Cerebellar cortex (tissue), 1 donor: ENCODE data around the gene ANKRD2.
"Not testable (repeated sequence)": the region's sequence is repeated elsewhere in the genome, so short reads cannot be mapped to it uniquely, and the experiment has no call there.

Source experiments
- DNase-seq: peaks from one replicate; pipeline ENCODE4 v3.0.0-alpha.2; 2015; ENCODE audit warnings: low spot score

The ANKRD2 gene, protein sequence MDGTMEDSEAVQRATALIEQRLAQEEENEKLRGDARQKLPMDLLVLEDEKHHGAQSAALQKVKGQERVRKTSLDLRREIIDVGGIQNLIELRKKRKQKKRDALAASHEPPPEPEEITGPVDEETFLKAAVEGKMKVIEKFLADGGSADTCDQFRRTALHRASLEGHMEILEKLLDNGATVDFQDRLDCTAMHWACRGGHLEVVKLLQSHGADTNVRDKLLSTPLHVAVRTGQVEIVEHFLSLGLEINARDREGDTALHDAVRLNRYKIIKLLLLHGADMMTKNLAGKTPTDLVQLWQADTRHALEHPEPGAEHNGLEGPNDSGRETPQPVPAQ

DNA sequence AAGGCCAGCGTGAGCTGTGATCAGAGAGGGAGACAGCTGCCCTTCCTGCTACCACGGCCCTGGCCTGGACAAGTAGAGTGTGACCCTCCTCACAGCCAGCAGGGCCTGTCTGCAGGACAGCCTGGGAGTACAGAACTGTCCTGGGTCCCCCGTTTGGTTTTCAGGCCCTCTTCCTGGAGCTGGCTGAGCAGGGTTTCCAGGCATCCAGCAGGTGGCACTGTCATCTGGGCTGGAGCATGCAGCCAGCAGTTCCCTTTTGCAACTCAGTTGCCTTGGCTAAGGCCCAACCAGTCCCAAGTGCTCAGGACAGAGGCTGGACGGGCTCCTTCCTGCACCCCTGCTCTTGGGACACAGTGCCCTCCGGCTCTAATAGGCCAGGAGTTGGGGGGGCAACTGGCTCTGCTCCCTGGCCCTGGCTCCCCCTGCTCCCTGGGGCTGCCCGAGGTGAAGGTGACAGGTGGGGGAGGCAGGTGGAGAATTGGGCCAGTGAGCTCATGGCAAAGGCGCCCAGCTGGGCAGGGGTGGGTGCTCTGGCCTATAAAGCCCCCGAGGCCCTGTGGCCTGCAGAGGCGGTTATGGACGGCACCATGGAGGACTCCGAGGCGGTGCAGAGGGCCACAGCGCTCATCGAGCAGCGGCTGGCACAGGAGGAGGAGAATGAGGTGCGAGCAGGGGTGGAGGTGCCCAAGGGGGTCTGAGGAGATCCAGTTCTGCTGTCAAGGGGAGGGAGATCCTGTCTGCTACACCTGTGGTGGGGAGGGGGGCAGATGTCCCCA is at the start of gene ANKRD2:
ANKRD2 (plus strand) TSS at position 566 of the 776 bp plus-strand sequence; CDS start at position 576, 10 bp downstream.
- DNase-seq: peak; percentile 88

DNA sequence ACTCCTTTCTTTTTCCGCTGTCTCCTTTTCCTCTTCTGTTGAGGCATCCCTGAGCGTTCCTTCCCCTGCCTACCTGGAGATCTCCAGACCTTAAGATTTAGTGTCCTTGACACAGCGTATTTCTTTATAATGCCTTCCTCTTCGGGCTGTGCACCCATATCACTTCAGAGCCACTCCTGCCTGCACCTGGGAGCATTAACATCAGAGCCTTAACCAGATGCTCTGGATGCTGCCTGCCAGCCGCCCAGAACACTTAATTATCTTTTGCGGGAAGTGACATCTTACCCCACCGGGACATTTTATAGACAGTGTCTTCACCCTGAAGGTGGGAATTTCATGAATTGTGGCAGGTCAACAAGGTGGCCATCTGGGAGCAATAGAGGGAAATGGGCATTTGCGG is 49.6 kb upstream of the ANKRD2 start:
- DNase-seq: no peak

DNA sequence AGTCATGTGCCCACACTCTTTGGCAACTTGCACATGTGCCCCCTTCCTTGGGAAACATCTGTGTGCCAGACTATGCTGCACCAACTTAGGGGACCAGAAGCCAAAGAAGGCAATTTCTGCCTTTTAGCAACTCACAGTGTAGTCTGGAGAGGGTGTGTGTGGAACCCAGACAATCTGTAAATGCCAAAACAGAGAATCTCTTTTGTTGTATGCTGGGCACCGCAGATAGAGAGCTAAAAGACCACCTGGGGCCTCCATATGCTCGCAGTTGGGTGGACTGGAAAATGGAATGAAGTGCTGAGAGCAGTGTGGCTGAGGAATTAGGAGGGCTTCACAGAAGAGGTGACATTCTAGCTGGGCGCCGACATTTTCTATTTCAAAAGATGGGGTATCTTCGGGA is 47.5 kb upstream of the ANKRD2 start:
- DNase-seq: peak; percentile 66

DNA sequence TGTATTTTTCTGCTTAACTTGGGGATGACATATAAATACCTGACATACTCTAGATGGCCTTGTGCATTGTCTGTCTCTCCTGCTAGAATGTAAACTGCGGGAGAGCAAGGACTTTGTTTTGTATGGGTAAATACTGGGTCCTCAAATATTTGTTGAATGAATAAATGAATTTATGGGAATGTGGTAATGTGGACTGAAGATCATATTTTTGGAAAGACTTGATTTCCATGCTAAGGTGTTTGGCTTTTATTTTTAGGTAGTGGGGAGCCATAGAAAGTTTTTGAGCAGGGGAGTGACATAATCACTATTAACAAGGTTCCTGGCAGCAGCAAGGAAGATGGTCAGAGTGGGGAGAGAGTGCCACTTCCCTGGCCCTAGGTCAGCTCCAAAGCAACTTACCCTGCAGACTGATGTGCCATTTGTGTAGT is 46.9 kb upstream of the ANKRD2 start:
- DNase-seq: no peak

DNA sequence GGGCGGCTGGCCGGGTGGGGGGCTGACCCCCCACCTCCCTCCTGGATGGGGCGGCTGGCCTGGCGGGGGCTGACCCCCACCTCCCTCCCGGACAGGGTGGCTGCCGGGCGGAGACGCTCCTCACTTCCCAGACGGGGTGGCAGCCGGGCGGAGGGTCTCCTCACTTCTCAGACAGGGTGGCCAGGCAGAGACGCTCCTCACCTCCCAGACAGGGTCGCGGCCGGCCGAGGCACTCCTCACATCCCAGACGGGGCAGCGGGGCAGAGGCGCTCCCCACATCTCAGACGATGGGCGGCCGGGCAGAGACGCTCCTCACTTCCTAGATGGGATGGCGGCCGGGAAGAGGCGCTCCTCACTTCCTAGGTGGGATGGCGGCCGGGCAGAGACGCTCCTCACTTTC is 43.7 kb upstream of the ANKRD2 start:
- DNase-seq: not testable (repeated sequence)

DNA sequence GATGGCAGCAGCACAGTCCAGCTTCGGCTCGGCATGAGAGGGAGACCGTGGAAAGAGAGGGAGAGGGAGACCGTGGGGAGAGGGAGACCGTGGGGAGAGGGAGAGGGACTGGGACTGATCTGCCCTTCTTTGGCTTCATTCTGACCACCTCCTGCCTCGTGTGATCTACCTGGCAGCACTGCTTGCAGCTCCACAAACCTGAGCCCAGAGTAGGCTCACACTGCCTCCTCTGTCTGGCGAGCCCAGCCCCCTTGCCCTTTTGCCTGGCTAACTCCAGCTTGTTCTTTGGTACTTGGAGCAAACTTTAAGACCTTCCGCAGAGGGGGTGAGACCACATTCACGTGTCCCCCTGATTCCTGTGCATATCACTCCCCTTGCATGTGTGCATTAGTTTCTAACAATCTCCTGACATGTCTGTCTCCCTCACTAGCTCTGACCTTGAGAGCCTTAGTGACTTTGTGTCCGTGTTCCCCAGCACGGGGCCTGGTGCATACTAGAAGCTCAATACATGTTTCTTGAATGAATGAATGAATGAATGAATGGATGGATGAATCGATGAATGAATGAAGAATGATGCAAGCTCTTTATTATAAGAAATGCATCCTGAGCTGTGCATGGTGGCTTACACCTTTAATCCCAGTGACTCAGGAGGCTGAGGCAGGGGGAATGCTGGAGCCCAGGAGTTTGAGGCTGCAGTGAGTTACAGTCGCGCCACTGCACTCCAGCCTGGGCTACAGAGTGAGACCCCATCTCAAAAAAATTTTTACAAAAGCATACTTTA is 42.7 kb upstream of the ANKRD2 start:
- no peak for DNase-seq

DNA sequence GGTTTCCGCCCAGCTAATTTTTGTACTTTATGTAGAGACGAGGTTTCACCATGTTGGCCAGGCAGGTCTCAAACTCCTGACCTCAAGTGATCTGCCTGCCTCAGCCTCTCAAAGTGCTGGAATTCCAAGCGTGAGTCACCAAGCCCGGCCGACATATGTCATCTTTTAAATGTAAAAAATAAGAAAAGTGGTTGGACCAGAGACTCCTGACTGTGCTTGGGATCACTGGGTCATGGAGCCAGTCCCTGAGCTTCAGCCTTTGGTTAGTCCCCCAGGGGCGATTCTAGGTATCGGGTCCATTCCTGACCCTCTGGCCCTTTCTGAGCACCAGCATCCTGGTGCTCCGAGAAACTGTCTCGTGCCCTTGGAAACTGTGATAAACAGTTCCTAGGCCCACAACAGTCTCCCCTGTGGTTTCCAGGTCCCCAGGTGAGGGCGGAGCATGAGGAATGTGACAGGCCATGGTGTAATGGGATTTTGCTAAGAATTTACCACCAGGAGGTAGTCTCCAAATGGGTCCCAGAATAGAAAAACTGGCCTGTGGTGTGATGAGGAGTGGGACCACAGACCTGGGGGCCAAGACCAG is 41.1 kb upstream of the ANKRD2 start:
- DNase-seq: no peak

DNA sequence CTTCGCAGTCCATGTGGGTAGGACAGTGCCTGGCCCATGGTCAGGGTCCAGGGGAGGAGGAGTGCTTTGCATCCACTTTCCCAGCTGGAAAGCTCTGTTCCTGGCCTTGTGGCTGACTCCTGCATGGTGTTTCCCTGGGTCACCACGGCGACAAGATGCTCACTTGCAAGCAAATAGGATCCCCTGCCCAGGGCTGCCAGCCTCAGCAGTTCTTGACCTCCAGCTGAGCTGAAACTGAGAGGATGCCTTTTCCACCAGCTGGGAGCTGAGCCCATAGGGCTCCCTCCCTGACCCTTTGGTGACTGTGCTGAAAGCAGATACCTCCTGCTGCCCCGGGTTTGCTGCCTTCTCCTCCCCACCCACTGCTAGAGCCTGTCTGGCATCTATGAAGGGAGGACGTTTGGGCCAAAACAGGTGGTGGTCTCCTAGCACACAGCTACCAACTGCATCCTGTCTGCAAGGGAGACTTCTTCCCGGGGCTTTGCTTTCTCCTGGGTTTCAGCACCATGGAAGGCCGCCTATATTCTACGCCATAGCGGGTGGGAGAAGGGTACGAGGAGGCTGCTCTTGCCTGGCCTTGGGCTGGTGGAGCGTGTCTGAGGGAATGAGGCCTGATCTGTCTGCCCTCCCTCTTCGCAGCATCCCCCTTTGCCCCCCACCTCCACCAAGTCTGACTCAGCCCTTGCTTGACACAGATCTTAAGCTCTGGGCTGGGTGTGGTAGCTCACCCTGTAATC is 39.5 kb upstream of the ANKRD2 start:
- DNase-seq: no peak

DNA sequence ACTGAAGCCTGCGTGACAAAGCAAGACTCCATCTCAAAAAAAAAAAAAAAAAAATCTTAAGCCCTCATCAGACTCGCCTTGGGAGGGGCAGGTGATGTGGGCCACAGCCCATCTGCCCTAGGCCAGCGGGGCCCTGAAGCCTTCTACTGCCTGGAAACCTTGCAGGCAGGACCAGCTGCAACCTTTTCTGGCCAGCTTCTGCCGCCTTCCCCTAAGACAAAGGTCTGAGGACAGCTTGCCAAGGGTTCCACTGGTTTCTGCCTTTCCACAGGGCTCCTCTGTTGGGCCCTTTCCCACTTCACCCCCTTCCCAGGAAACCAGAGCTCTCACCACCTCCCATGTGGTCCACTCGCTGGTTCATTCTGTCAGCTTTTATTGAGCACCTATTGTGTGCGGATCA is 38.7 kb upstream of the ANKRD2 start:
- DNase-seq: no peak

DNA sequence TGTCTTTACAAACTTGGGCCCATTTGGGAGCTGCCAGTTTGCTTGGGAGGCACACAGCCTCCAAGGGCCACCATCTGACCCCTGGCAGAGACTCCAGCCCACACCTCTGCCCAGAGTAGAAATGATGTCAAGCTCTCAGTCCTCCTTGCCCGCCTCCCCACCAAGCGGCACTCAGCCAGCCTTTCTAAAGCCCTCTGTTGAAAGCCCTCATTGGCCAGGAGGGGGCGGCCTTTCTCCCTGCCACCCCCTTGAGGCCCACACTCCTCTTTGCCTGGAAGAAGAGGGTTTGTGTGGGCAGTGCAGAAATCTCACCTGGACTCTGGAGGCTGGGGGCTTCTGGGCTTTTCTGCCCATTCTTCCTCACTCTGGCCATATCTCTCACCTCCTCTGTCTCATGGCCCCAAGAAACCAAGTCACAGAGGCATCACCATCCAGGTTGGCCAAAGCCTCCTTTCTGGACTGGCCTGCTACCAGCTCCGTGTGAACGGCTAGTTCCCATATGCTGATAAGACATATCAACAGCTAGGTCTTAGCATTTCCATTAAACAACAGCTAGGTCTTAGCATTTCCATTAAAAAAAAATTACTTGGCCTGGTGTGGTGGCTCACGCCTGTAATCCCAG is 37.7 kb upstream of the ANKRD2 start:
- peak; percentile 56 for DNase-seq

DNA sequence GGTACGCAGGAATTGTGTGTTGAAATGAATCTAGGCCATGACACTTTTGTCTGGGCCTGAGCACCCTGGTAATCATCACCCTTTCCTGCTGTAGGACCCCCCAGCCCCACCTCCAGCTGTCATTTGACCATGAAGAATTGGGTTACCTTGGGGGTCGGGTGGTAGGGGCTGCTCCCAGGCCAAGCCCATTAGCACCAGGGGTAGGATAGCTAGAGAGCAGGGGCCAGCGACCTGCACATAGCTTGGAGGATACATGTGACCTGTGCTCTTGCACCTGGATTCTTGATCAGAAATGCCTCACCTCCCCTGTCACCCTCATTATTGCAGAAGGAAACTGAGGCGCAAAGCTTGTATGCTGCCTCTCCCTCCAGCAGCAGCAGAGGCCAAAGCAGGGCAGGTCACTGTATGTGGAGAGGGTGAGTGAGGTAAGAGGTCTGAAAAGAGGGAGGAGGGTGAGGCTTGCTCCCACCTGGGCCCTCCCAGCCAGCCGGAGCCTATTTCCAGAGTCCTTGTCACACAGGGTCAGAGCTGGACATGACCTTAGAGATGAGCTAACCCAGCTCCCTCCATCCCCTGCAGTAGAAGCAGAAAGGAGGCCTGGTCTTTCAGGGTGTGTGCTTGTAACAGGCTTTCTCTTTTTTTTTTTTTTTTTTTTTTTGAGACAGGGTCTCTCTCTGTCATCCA is 35.3 kb upstream of the ANKRD2 start:
- no peak for DNase-seq

DNA sequence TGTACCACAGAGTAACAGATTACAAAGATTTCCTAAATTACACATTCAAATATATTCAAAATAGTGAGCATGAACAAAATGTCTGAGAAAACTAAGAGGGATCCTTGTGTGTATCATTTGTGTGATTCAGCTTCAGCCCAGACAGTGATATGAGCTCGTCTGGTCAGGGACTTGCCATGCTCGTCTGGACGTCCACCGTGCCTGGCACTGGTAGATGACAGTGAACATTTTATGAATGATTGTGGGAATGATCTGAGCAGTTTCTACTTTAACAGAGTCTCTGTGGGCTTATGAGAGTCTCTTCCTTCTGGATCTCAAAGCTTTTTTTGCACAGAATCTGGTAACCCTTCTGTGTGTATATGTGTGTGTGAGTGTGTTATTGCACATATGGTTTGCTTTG is 34.2 kb upstream of the ANKRD2 start:
- no peak for DNase-seq

DNA sequence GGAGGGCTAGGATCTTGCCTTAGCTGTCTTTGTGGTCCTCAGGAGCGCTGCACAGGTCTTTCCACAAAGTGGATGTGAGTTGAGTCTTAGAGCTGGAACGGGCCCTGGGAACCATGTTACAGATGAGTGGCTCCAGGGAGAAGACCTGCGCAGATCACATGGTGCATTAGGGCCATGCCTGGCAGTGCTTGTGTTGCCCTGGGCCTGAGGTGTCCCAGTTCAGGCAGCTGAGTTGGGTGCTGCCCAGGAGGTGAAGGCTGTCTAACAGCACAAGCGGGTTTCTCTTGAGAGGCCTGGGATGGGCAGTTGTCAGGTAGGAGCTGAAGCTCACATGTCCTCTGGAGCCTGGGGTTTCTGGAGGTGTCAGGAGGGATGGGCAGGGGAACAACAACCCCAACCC is 33.7 kb upstream of the ANKRD2 start:
- no peak for DNase-seq

DNA sequence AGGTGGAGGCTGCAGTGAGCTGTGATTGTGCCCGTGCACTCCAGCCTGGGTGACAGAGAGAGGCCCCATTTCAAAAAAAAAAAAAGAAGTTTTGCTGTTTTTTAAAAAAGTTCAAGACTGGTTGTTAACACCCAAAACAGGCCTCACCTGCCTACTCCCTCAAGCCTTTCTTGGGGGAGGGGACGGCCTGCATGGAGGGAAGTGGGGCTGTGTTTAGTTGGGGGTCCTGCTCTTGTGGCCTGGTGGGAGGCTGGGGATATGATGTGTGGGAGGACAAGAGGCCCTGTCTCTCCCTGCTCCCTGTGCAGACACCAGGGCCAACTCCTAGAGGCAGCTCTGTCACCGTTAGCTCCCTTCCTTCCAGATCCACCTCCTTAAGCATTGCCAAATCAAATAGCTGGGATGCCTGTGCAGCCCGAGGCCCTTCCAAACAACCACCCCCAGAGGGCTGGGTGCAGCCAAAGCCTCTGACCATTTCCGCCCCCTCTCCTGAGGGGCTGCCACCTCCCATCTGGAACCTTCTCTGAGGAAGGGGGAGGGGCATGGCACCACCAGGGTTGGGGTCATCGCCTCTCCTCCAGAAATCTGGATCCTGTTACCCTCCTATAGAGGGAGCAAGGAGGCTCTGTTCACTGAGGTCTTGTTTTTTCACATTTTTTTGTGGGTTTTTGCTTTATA is 32.9 kb upstream of the ANKRD2 start:
- DNase-seq: no peak

DNA sequence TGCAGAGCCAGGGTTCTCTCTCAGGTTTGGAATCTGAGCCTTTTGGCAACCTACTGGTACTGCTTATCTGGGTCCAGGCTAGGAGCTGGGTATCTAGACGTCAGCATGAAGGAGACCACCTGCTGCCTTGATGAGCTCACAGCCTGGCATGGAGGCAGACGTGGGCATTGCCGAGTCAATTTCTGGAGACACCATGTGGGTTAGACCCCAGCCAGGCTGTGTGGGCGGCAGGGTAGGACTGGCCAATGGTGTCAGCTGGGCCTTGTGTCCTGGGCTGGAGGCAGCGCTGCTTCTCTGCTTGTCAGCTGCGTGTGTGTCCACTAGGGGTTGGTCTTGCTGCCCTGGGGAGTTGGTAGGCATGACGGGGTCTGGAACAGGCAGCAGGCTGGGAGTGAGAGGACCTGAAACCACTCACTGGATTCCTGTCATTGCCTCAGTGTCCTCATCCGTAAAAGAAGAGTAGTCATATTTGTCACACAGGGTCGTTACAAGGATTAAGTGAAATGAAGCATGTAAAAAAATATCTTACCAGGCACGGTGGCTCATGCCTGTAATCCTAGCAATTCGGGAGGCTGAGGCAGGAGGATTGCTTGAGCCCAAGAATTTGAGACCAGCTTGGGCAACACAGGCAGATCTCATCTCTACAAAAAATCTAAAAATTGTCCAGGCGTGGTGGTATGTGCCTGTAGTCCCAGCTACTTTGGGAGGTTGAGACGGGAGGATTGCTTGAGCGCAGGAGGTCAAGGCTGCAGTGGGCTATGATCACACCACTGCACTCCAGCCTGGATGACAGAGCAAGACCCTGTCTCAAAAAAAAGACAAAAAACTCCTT is 31.7 kb upstream of the ANKRD2 start:
- DNase-seq: peak; percentile 33

DNA sequence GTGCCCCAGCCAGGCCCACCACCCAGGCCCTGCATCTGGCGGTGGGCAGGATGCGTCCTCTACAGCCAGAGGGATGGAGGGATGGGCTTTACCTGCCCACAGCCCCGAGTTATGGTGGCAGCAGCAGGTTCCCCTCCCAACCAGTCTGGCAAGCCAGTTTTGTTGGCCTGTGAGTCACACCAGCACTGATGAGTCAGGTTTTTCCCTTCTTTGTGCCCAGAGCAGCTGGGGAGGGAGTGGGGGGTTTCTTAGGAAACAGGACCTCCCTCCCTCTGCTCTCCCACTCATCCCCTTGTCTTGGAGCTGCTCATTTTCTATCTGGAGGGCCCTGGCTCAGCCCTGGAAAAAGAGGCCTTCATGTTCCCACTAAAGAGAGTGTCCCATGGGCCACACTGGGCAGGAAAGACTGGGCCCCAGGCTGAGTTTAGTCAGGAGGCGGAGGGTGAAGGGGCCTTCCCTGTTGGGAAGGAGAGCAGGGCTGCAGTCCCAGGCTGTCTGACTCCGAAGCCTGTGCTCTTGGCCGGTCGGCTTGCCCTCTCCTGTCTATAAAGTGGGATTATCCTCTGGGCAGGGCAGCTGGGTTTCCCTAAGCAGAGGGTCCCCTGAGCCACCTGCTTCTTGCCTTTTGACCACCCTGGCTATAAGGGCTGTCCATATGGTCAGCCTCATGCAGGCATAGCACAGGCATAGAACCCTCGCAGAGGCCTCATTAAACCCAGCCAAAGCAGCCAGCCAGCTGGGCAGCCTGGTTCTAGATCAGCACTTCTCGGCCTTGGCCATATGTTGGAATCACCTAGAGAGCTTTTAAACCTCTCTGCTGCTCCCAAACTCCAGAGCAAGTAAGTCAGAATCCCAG is 30.2 kb upstream of the ANKRD2 start:
- DNase-seq: peak; percentile 45

DNA sequence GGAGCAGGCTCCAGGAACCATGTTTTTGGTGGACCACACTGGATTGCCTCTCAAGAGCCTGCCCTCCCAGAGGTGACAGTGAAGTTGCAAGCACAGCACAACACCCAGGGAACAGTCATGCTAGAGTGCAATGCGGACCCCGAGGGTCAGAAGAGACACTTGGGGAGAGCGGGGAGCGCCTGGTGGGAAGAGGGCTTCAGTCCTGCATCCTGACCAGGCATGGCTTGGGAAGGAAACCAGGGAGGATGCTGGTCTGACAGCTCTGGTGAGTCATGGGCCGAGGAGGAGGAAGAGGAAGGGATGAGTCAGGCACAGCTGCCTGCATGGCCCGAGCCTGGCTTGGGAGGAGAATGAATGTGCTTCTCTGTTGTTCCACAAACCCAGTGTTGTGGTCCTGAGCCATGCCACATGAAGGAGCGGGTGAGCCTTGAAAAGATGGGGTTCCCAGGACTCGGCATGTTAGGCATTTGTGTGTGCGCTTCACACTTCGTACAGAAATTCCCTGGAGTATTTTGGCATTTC is 29.5 kb upstream of the ANKRD2 start:
- DNase-seq: no peak
